GM23248 (cell line): ENCODE measurements around the gene AGAP1. TPM values are rescaled to one million over a fixed set of nuclear protein-coding genes. Genes with fewer than 3 reads are reported as not detected.

Source experiments
- DNase-seq: peaks from one replicate; pipeline ENCODE4 v3.0.0-alpha.2; 2015
- H2AFZ ChIP-seq: fragments of 200-600 bp; sonication (generic); 2 replicates; pipeline ENCODE4 v1.6.1; 2016; ENCODE audit warnings: antibody characterized with exemption
- H3F3A ChIP-seq: fragments of 200-600 bp; sonication (generic); 2 replicates; pipeline ENCODE4 v1.6.1; 2016; ENCODE audit warnings: mild to moderate bottlenecking, antibody characterized with exemption, mixed run types; ENCODE audit not compliant: insufficient read depth
- H3K27ac ChIP-seq: fragments of 200-600 bp; sonication (generic); 2 replicates; pipeline ENCODE4 v1.5.1; 2016; ENCODE audit warnings: mild to moderate bottlenecking
- H3K27me3 ChIP-seq: fragments of 200-600 bp; sonication (generic); replicated peaks from 2 replicates; pipeline ENCODE4 v1.6.1; 2016; ENCODE audit warnings: mild to moderate bottlenecking; ENCODE audit not compliant: insufficient read depth
- H3K36me3 ChIP-seq: fragments of 200-600 bp; sonication (generic); 2 replicates; pipeline ENCODE4 v1.6.1; 2016; ENCODE audit warnings: low read depth, mild to moderate bottlenecking
- H3K4me1 ChIP-seq: fragments of 200-600 bp; sonication (generic); 2 replicates; pipeline ENCODE4 v1.6.1; 2016; ENCODE audit warnings: mild to moderate bottlenecking; ENCODE audit not compliant: insufficient read depth
- H3K4me2 ChIP-seq: fragments of 200-600 bp; sonication (generic); one replicate; pipeline ENCODE4 v1.6.1; 2016; ENCODE audit warnings: mild to moderate bottlenecking; ENCODE audit not compliant: unreplicated experiment
- H3K4me3 ChIP-seq: fragments of 200-600 bp; sonication (generic); 2 replicates; pipeline ENCODE4 v1.5.1; 2016; ENCODE audit warnings: mild to moderate bottlenecking
- H3K79me2 ChIP-seq: fragments of 200-600 bp; sonication (generic); 2 replicates; pipeline ENCODE4 v1.6.1; 2016; ENCODE audit warnings: mild to moderate bottlenecking; ENCODE audit not compliant: insufficient read depth
- H3K9ac ChIP-seq: fragments of 200-600 bp; sonication (generic); 2 replicates; pipeline ENCODE4 v1.6.1; 2016; ENCODE audit warnings: mild to moderate bottlenecking
- H3K9me2 ChIP-seq: fragments of 200-600 bp; sonication (generic); 2 replicates; pipeline ENCODE4 v1.6.1; 2016; ENCODE audit warnings: mixed run types, mild to moderate bottlenecking, moderate library complexity; ENCODE audit not compliant: insufficient read depth
- H3K9me3 ChIP-seq: fragments of 200-600 bp; sonication (generic); one replicate; pipeline ENCODE4 v1.6.1; 2017; ENCODE audit warnings: low read depth
- H4K20me1 ChIP-seq: fragments of 200-600 bp; sonication (generic); 2 replicates; pipeline ENCODE4 v1.6.0; 2016; ENCODE audit not compliant: insufficient read depth
- EZH2 ChIP-seq: fragments of 200-600 bp; sonication (generic); IDR thresholded peaks from 2 replicates; pipeline ENCODE4 v1.6.1; 2018; ENCODE audit warnings: antibody characterized with exemption, mild to moderate bottlenecking; ENCODE audit not compliant: insufficient read depth, poor library complexity, severe bottlenecking
- EZH2phosphoT487 ChIP-seq: fragments of 200-600 bp; sonication (generic); IDR thresholded peaks from 2 replicates; pipeline ENCODE4 v1.6.1; 2018; ENCODE audit warnings: antibody characterized with exemption, moderate library complexity, mild to moderate bottlenecking, low read depth; ENCODE audit not compliant: insufficient read depth
- WGBS, 2 experiments: methylation state at CpG; one replicate each; pipeline ENCODE4 v1.1.6; 2015 to 2017; ENCODE audit warnings: low lambda C conversion rate in 2 of 2, low coverage in 1 of 2; ENCODE audit errors: missing lambda C conversion rate in 2 of 2; 5-methylcytosine and 5-hydroxymethylcytosine counted together
- in situ Hi-C: fragments of 300-500 bp; cut with MboI; formaldehyde crosslinking; loops from 2 replicates; pipeline ENCODE4 v1.15.0; 2020
- polyA plus RNA-seq: library from polyadenylated mRNA; unstranded; fragments of >200 nt; fragmentation: Nextera tagmentation; extraction: Ambion mirVana; gene quantifications from 2 replicates; pipeline ENCODE4 v1.2.1, GENCODE V29; 2016
- total RNA-seq: library from RNA; depleted of rRNA; stranded (reverse); fragments of >200 nt; shearing (Covaris generic); gene quantifications from 2 replicates; pipeline ENCODE4 v1.2.3, GENCODE V29; 2014

The AGAP1 gene
- total and polyA plus RNA-seq, 2 experiments from 2014 or later, result 2.2 to 9.9 TPM

- in situ Hi-C loops, result no loop called here
- TF ChIP-seq EZH2 (no peak), EZH2phosphoT487 (no peak)
- 82 to 85% methylated on average over 6 of the region's 6 CpGs for WGBS, 2 experiments
Measured at GRCh38 chr2:235845245-235845644, 351.4 kb downstream of the AGAP1 start.

DNA sequence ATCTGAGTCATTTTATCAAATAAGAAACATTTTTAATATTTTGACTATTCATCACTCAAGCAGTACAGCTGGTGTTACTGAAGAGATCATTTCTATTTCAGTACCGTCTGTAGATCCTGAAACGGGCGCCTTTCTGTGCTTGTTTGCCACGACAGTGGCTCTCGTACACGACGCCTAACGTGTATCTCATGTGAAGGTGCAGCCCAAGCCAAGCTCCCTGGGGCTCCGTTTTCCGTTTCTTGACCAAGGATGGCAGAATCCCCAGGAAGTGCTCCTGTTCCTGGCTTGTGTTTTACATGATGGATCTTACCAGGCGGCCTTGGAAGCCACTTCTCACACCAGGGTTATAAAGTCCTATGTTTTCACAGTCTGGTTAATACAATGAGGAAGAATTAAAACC is 353.7 kb downstream of the AGAP1 start:
- Histone ChIP-seq H3K27ac (no peak overlapping the region), H3K9me3 (no peaks in the 10 kb centered on the region), H3K36me3 (no peaks in the 10 kb centered on the region), H3K4me3 (no peak overlapping the region), H3K9me2 (no peaks in the 10 kb centered on the region), H3K4me1 (no peaks in the 10 kb centered on the region), H3K9ac (no peak overlapping the region), H3F3A (no peaks in the 10 kb centered on the region), H2AFZ (no peak overlapping the region), H3K4me2 (no peak overlapping the region), H3K79me2 (no peaks in the 10 kb centered on the region), H3K27me3 (no peaks in the 10 kb centered on the region), H4K20me1 (no peaks in the 10 kb centered on the region)
- no peak for DNase-seq
- WGBS, 2 experiments, result 89 to 92% methylated on average over 11 of the region's 11 CpGs
- TF ChIP-seq EZH2phosphoT487, result no peak
- TF ChIP-seq EZH2, result no peak
- in situ Hi-C loops, result no loop called here

More at GRCh38 chr2:235845245-235845644, 351.4 kb downstream of the AGAP1 start:
- no peak overlapping the region for H2AFZ ChIP-seq
- no peaks in the 10 kb centered on the region for H4K20me1 ChIP-seq
- no peak overlapping the region for H3K4me2 ChIP-seq
- no peaks in the 10 kb centered on the region for H3K36me3 ChIP-seq
- no peaks in the 10 kb centered on the region for H3K9me3 ChIP-seq
- no peaks in the 10 kb centered on the region for H3K4me1 ChIP-seq
- no peak overlapping the region for H3K27ac ChIP-seq
- H3K79me2 ChIP-seq, result no peaks in the 10 kb centered on the region
- H3K9me2 ChIP-seq, result no peaks in the 10 kb centered on the region
- H3K27me3 ChIP-seq, result no peaks in the 10 kb centered on the region
- H3K4me3 ChIP-seq, result no peak overlapping the region
- H3F3A ChIP-seq, result no peaks in the 10 kb centered on the region
- DNase-seq, result no peak
- H3K9ac ChIP-seq, result no peak overlapping the region

GRCh38 chr2:235848055-235848454 is 354.2 kb downstream of the AGAP1 start:
- no peaks in the 10 kb centered on the region for H3K79me2 ChIP-seq
- 92 to 93% methylated on average over 4 of the region's 4 CpGs for WGBS, 2 experiments

DNA sequence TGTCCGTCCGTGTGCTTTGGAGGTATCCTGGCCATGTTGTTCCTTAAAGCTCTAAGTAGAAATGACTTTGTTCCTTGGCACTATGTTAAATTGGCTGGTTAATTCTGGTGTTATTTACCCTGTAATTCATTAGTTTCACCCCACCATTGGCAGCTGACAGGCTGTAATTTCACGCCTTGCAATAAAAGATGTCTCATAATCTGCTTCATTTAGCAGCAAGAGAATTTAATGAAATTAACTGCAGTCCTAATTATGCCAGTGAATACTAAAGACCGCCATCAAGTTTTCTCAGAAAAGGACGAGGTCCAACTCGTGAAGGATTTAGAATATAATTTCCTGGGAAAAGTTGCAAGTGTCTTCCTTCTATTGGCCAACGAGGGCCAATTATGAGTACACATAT is 355.1 kb downstream of the AGAP1 start:
- H3K9me2 ChIP-seq, result no peaks in the 10 kb centered on the region
- H3K9ac ChIP-seq, result no peak overlapping the region
- no peaks in the 10 kb centered on the region for H3K79me2 ChIP-seq
- WGBS, 2 experiments, result 92 to 94% methylated on average over 7 of the region's 7 CpGs
- H3K4me3 ChIP-seq, result no peak overlapping the region
- H3F3A ChIP-seq, result no peaks in the 10 kb centered on the region
- H2AFZ ChIP-seq, result no peak overlapping the region
- H3K9me3 ChIP-seq, result no peaks in the 10 kb centered on the region
- no peaks in the 10 kb centered on the region for H4K20me1 ChIP-seq
- in situ Hi-C loops, result no loop called here
- TF ChIP-seq EZH2, result no peak
- TF ChIP-seq EZH2phosphoT487, result no peak
- no peak overlapping the region for H3K4me2 ChIP-seq
- no peaks in the 10 kb centered on the region for H3K4me1 ChIP-seq
- no peak for DNase-seq
- H3K36me3 ChIP-seq, result no peaks in the 10 kb centered on the region
- no peak overlapping the region for H3K27ac ChIP-seq
- no peaks in the 10 kb centered on the region for H3K27me3 ChIP-seq

More at GRCh38 chr2:235848055-235848454, 354.2 kb downstream of the AGAP1 start:
- H3K36me3 ChIP-seq, result no peaks in the 10 kb centered on the region
- H3K9ac ChIP-seq, result no peak overlapping the region
- DNase-seq, result no peak
- H4K20me1 ChIP-seq, result no peaks in the 10 kb centered on the region
- no peaks in the 10 kb centered on the region for H3K4me1 ChIP-seq
- H3F3A ChIP-seq, result no peaks in the 10 kb centered on the region
- no peaks in the 10 kb centered on the region for H3K9me2 ChIP-seq
- no peaks in the 10 kb centered on the region for H3K9me3 ChIP-seq
- no peak for TF ChIP-seq EZH2phosphoT487
- TF ChIP-seq EZH2, result no peak
- H3K27ac ChIP-seq, result no peak overlapping the region
- in situ Hi-C loops, result no loop called here
- no peak overlapping the region for H3K4me3 ChIP-seq
- H3K27me3 ChIP-seq, result no peaks in the 10 kb centered on the region
- H2AFZ ChIP-seq, result no peak overlapping the region
- no peak overlapping the region for H3K4me2 ChIP-seq

- Histone ChIP-seq H3K9me3 (no peaks in the 10 kb centered on the region), H3F3A (no peaks in the 10 kb centered on the region), H3K27me3 (no peaks in the 10 kb centered on the region), H3K27ac (no peak overlapping the region), H3K36me3 (no peaks in the 10 kb centered on the region), H2AFZ (no peak overlapping the region), H3K4me3 (no peak overlapping the region), H4K20me1 (no peaks in the 10 kb centered on the region), H3K4me1 (no peaks in the 10 kb centered on the region), H3K9ac (no peak overlapping the region), H3K4me2 (no peak overlapping the region), H3K9me2 (no peaks in the 10 kb centered on the region), H3K79me2 (no peaks in the 10 kb centered on the region)
- in situ Hi-C loops, result no loop called here
- TF ChIP-seq EZH2phosphoT487, result no peak
- no peak for TF ChIP-seq EZH2
- DNase-seq, result no peak
- WGBS, 2 experiments, result 89 to 92% methylated on average over 9 to 10 of the region's 10 CpGs
Measured at GRCh38 chr2:235849489-235849888, 355.6 kb downstream of the AGAP1 start.
